Breast epithelium (tissue), 3 donors: Measurements from ENCODE around the gene LSM6.

ENCODE experiments used
- POLR2AphosphoS5 ChIP-seq, 3 donors: sonication (generic); formaldehyde crosslinking; IDR thresholded peaks; one replicate each; pipeline ENCODE4 v1.6.1; 2017; ENCODE audit warnings: antibody characterized with exemption in 3 of 3
- TF ChIP-seq, protein P1 (sequence below), 3 donors: fragments of 450-650 bp; IDR thresholded peaks; one replicate each; pipeline ENCODE4 v1.5.1; 2016 to 2017; ENCODE audit warnings: antibody characterized with exemption in 3 of 3, mild to moderate bottlenecking in 3 of 3, moderate library complexity in 3 of 3

DNA sequence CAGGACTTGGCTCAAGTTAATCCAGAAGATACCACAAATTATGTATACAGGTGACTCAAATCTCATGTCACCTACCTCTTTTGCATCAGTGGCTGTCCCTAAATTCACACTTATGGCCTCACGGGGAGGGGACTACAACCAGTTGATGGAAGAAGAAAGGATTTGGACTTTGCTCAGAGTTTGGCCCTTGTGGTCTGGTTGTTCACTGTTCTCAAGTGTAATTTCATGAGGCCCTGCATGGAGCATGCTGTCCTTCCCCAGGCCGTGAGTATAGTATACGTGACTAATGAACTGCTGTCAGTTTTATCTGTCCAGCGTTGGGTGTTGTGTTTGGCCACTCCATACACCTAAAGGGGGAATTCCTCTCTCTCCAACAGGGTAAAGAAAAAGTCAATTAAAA lies 27.5 kb upstream of the LSM6 start:
- TF ChIP-seq, protein P1, sequence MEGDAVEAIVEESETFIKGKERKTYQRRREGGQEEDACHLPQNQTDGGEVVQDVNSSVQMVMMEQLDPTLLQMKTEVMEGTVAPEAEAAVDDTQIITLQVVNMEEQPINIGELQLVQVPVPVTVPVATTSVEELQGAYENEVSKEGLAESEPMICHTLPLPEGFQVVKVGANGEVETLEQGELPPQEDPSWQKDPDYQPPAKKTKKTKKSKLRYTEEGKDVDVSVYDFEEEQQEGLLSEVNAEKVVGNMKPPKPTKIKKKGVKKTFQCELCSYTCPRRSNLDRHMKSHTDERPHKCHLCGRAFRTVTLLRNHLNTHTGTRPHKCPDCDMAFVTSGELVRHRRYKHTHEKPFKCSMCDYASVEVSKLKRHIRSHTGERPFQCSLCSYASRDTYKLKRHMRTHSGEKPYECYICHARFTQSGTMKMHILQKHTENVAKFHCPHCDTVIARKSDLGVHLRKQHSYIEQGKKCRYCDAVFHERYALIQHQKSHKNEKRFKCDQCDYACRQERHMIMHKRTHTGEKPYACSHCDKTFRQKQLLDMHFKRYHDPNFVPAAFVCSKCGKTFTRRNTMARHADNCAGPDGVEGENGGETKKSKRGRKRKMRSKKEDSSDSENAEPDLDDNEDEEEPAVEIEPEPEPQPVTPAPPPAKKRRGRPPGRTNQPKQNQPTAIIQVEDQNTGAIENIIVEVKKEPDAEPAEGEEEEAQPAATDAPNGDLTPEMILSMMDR (IDR thresholded peaks at IDR 0.05): no peak
- no peak for TF ChIP-seq POLR2AphosphoS5 (IDR thresholded peaks at IDR 0.05)
